Measurements from ENCODE around the gene FUT2.

DNA sequence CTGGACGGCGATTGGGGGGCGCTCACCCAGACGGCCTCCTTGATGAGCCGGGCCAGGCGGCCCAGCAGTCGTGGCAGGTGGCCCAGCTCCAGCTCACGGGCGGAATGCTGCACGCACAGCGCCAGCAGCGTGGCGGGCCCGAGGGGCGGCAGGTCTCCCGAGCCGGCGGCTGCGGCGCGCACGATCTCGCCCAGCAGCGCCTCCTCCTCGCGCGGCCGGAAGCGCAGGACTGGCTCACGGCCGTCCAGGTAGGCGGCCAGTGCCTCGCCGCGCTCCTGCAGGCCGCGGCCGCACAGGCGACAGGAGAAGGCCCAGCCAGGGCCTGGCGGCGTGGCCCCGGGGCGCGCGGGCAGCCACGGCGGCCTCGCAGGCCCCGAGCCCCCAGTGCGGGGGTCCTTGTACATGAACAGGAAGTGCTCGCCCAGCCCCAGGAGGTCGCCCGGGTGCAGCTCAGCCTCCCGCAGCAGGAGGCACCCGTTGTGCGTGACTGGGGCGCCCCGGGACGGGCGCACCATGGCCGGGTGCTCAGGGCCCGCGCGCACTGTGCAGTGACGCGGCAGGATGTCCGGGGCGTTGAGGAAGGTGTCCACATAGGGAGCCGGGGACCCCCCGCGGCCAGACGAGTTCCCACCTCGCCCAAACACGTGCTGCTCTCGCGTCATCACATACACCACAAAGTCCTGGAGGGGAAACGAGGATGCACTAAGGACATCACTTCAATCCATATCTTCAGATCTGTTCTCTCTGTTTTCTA lies 33.3 kb downstream of the FUT2 start:
- no peak for TF ChIP-seq FOXK2 (IDR thresholded peaks at IDR 0.05)
- no peak for TF ChIP-seq POLR2A (IDR thresholded peaks at IDR 0.05; ENCODE audit: low read depth, low read length)
- TF ChIP-seq EZH2 (IDR thresholded peaks at IDR 0.05; ENCODE audit: borderline replicate concordance, control insufficient read depth, low read depth, low read length), result no peak
- TF ChIP-seq ZNF274 (IDR thresholded peaks at IDR 0.05; ENCODE audit: insufficient read depth, insufficient read length), result no peak
- TF ChIP-seq PML (IDR thresholded peaks at IDR 0.05; ENCODE audit: low read length), result no peak
- TF ChIP-seq, protein P1, sequence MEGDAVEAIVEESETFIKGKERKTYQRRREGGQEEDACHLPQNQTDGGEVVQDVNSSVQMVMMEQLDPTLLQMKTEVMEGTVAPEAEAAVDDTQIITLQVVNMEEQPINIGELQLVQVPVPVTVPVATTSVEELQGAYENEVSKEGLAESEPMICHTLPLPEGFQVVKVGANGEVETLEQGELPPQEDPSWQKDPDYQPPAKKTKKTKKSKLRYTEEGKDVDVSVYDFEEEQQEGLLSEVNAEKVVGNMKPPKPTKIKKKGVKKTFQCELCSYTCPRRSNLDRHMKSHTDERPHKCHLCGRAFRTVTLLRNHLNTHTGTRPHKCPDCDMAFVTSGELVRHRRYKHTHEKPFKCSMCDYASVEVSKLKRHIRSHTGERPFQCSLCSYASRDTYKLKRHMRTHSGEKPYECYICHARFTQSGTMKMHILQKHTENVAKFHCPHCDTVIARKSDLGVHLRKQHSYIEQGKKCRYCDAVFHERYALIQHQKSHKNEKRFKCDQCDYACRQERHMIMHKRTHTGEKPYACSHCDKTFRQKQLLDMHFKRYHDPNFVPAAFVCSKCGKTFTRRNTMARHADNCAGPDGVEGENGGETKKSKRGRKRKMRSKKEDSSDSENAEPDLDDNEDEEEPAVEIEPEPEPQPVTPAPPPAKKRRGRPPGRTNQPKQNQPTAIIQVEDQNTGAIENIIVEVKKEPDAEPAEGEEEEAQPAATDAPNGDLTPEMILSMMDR (IDR thresholded peaks at IDR 0.05 in 2 of 3, conservative IDR thresholded peaks at IDR 0.05 in 1 of 3; ENCODE audit: control insufficient read depth in 2 of 3, extremely low read depth in 1 of 3, insufficient read depth in 1 of 3, low read depth in 3 of 3, low read length in 3 of 3), result no peak
- TF ChIP-seq, protein P2, sequence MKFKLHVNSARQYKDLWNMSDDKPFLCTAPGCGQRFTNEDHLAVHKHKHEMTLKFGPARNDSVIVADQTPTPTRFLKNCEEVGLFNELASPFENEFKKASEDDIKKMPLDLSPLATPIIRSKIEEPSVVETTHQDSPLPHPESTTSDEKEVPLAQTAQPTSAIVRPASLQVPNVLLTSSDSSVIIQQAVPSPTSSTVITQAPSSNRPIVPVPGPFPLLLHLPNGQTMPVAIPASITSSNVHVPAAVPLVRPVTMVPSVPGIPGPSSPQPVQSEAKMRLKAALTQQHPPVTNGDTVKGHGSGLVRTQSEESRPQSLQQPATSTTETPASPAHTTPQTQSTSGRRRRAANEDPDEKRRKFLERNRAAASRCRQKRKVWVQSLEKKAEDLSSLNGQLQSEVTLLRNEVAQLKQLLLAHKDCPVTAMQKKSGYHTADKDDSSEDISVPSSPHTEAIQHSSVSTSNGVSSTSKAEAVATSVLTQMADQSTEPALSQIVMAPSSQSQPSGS (IDR thresholded peaks at IDR 0.05; ENCODE audit: low read length), result no peak

Data from GM12878 (cell line).